K562 (cell line): Measurements from ENCODE around the gene HIVEP1. TPM values are rescaled to one million over a fixed set of nuclear protein-coding genes. Genes with fewer than 3 reads are reported as not detected.
A peak's percentile ranks its signal among the peaks of the same experiment; 100 is the strongest.

ENCODE experiments used
- CBX5 ChIP-seq: IDR thresholded peaks from 2 replicates; pipeline ENCODE4 v1.6.1; 2014; ENCODE audit warnings: low read depth, borderline replicate concordance
- CLOCK ChIP-seq: fragments of 250-450 bp; sonication (Bioruptor Pico); IDR thresholded peaks from 2 replicates; pipeline ENCODE4 v1.4.0; 2020; ENCODE audit warnings: mild to moderate bottlenecking, moderate library complexity, borderline replicate concordance
- CREM ChIP-seq: IDR thresholded peaks from 2 replicates; pipeline ENCODE4 v1.6.1; 2014; ENCODE audit warnings: antibody characterized with exemption, low read depth
- HDAC3 ChIP-seq: fragments of 450-650 bp; IDR thresholded peaks from 2 replicates; pipeline ENCODE4 v1.6.1; 2018; ENCODE audit warnings: borderline replicate concordance, mild to moderate bottlenecking, moderate library complexity; ENCODE audit not compliant: partially characterized antibody
- ILF3 ChIP-seq: fragments of 450-650 bp; IDR thresholded peaks from 2 replicates; pipeline ENCODE4 v1.6.1; 2018; ENCODE audit warnings: antibody characterized with exemption, mild to moderate bottlenecking, moderate library complexity, borderline replicate concordance
- MEIS2 ChIP-seq: fragments of 450-650 bp; IDR thresholded peaks from 2 replicates; pipeline ENCODE4 v1.6.1; 2014; ENCODE audit warnings: mild to moderate bottlenecking; ENCODE audit not compliant: partially characterized antibody
- NCOR1 ChIP-seq: fragments of 450-650 bp; IDR thresholded peaks from 2 replicates; pipeline ENCODE4 v1.6.1; 2016; ENCODE audit warnings: mild to moderate bottlenecking, moderate library complexity
- NR2C2 ChIP-seq, 2 experiments: fragments of 200-800 bp in 1 of 2; sonication (Bioruptor generic) in 1 of 2; sonication (generic) in 1 of 2; formaldehyde crosslinking in 1 of 2; IDR thresholded peaks; 2 replicates each; pipeline versions ENCODE4 v1.6.1 to v1.8.0; 2016 to 2022; ENCODE audit warnings: mild to moderate bottlenecking in 1 of 2, missing compliant biosample characterization in 1 of 2, missing genetic modification characterization in 1 of 2, missing genetic modification reagents in 1 of 2
- NUFIP1 ChIP-seq: fragments of 450-650 bp; IDR thresholded peaks from 2 replicates; pipeline ENCODE4 v1.6.1; 2018; ENCODE audit not compliant: partially characterized antibody
- PHF21A ChIP-seq: fragments of 450-650 bp; IDR thresholded peaks from 2 replicates; pipeline ENCODE4 v1.6.1; 2017; ENCODE audit warnings: low read depth, borderline replicate concordance
- RBM17 ChIP-seq: fragments of 200-400 bp; formaldehyde crosslinking; IDR thresholded peaks from 2 replicates; pipeline ENCODE4 v1.6.1; 2017; ENCODE audit warnings: low read depth, mild to moderate bottlenecking, low read length, borderline replicate concordance
- RBM34 ChIP-seq: fragments of 200-400 bp; formaldehyde crosslinking; IDR thresholded peaks from 2 replicates; pipeline ENCODE4 v1.6.1; 2018; ENCODE audit warnings: low read length, borderline replicate concordance; ENCODE audit not compliant: insufficient read depth
- SLC30A9 ChIP-seq: fragments of 250-450 bp; sonication (Bioruptor Pico); IDR thresholded peaks from 2 replicates; pipeline ENCODE4 v1.8.0; 2022; ENCODE audit warnings: mild to moderate bottlenecking, moderate library complexity
- SMAD2 ChIP-seq: fragments of 150-350 bp; IDR thresholded peaks from 2 replicates; pipeline ENCODE4 v1.6.1; 2014; ENCODE audit warnings: low read depth, mild to moderate bottlenecking, low read length
- SMAD4 ChIP-seq: fragments of 250-450 bp; sonication (Bioruptor Pico); conservative IDR thresholded peaks from 2 replicates; pipeline ENCODE4 v1.8.0; 2021; ENCODE audit warnings: inconsistent platforms, mild to moderate bottlenecking, moderate library complexity
- SMARCE1 ChIP-seq: fragments of 450-650 bp; IDR thresholded peaks from 2 replicates; pipeline ENCODE4 v1.7.1; 2016; ENCODE audit warnings: mild to moderate bottlenecking
- TAL1 ChIP-seq: fragments of 450-650 bp; IDR thresholded peaks from 2 replicates; pipeline ENCODE4 v1.6.1; 2016; ENCODE audit warnings: mild to moderate bottlenecking
- TSHZ1 ChIP-seq: fragments of 250-450 bp; sonication (Bioruptor Pico); IDR thresholded peaks from 2 replicates; pipeline ENCODE4 v1.4.0; 2020; ENCODE audit warnings: mild to moderate bottlenecking, moderate library complexity
- ZFP91 ChIP-seq: sonication (generic); formaldehyde crosslinking; IDR thresholded peaks from 2 replicates; pipeline ENCODE4 v1.8.0; 2022; ENCODE audit warnings: mild to moderate bottlenecking, missing genetic modification reagents
- ZNF143 ChIP-seq: sonication (generic); formaldehyde crosslinking; IDR thresholded peaks from 2 replicates; pipeline ENCODE4 v1.9.0; 2022; ENCODE audit warnings: mild to moderate bottlenecking, missing genetic modification reagents
- polyA plus RNA-seq, 8 experiments: library from polyadenylated mRNA; depleted of rRNA in 4 of 8; stranded (reverse) in 5 of 8; unstranded in 3 of 8; fragments of >200 nt; fragmentation: Nextera tagmentation in 2 of 8; fragmentation: Illumina TruSeq in 1 of 8; extraction: Ambion mirVana in 2 of 8; extraction: Trizol in 1 of 8; gene quantifications; 2 replicates each; pipeline versions ENCODE4 v1.2.1 to v1.2.3, GENCODE V29; 2011 to 2014; ENCODE audit warnings: inconsistent platforms in 1 of 8, missing spikeins in 1 of 8
- total RNA-seq, 7 experiments: library from RNA; depleted of rRNA in 6 of 7; stranded (reverse); fragments of >200 nt in 6 of 7; fragmentation: Illumina TruSeq in 2 of 7; extraction: Trizol in 2 of 7; gene quantifications; 2 replicates each; pipeline versions ENCODE4 v1.2.1 to v1.2.3, GENCODE V29; 2011 to 2021; ENCODE audit warnings: low replicate concordance in 1 of 7

HIVEP1 gene
- total and polyA plus RNA-seq, 9 of the 15 experiments (the other 6 are each of a cell fraction or from before 2014, with no cell fraction given), result 6.0 to 33.3 (median 21.7) TPM

- TF ChIP-seq TSHZ1 (CRISPR knock-in tag) (no peak), CREM (peak; percentile 77), SMAD4 (peak; percentile 75), CLOCK (CRISPR knock-in tag) (no peak), TAL1 (peak; percentile 10; the same call in 1 of the 2 replicates), ZFP91 (CRISPR knock-in tag) (no peak), SLC30A9 (CRISPR knock-in tag) (no peak), NCOR1 (no peak; the same call in none of the 2 replicates), ILF3 (no peak), NUFIP1 (no peak), ZNF143 (CRISPR knock-in tag) (no peak), NR2C2 (CRISPR knock-in tag; IDR thresholded peaks at IDR 0.05) (0 out of 2 replicates have a peak, but pooled peaks have one; percentile 42), NR2C2 (tag; IDR thresholded peaks at IDR 0.05) (peak; percentile 94), CBX5 (no peak), HDAC3 (peak; percentile 67), PHF21A (0 out of 2 replicates have a peak, but pooled peaks have one; percentile 60), SMAD2 (no peak), RBM17 (no peak), RBM34 (no peak), MEIS2 (no peak), SMARCE1 (peak; percentile 76)
Measured at GRCh38 chr6:12008366-12009179, 3.5 kb upstream of the HIVEP1 start (continued).
